Measurements from ENCODE around the gene DDAH1.

GRCh38 chr1:85357817-85358216 is 107.1 kb downstream of the DDAH1 start:
- TF ChIP-seq POLR2AphosphoS5 (IDR thresholded peaks at IDR 0.05; ENCODE audit: low read depth, low read length): no peak
- no peak for TF ChIP-seq POLR2A (IDR thresholded peaks at IDR 0.05; ENCODE audit: low read depth, low read length)
- no peak for TF ChIP-seq TAF1 (IDR thresholded peaks at IDR 0.05; ENCODE audit: low read depth, low read length)
- no peak for TF ChIP-seq POU2F2 (IDR thresholded peaks at IDR 0.05; ENCODE audit: low read depth, low read length)
- no peak for TF ChIP-seq SPI1 (IDR thresholded peaks at IDR 0.05; ENCODE audit: low read depth, low read length)

All from GM12891 (cell line).